Effector memory CD8-positive, alpha-beta T cell (primary cell): ENCODE results near the gene GPR176.
A peak's percentile ranks its signal among the peaks of the same experiment; 100 is the strongest.

Source experiments
- ATAC-seq: fragments of 150-1000 bp; cut with Tn5 transposase; replicated peaks from 2 replicates; pipeline ENCODE4 v1.10.0; 2021; ENCODE audit warnings: mild to moderate bottlenecking, moderate library complexity
- DNase-seq, 3 experiments: peaks; one replicate each; pipeline ENCODE4 v3.0.0; 2021
- H3K27ac Mint-ChIP-seq, 2 donors: one replicate each; pipeline ENCODE4 v1.8.0; 2022; ENCODE audit warnings: mild to moderate bottlenecking in 2 of 2, mixed read lengths in 2 of 2, moderate library complexity in 2 of 2
- H3K27me3 Mint-ChIP-seq, 2 donors: one replicate each; pipeline ENCODE4 v1.8.0; 2022; ENCODE audit warnings: mixed read lengths in 2 of 2
- H3K36me3 Mint-ChIP-seq: one replicate; pipeline ENCODE4 v1.8.0; 2022; ENCODE audit warnings: mild to moderate bottlenecking, moderate library complexity, mixed read lengths; ENCODE audit not compliant: insufficient read depth
- H3K4me1 Mint-ChIP-seq, 2 donors: one replicate each; pipeline ENCODE4 v1.8.0; 2022; ENCODE audit warnings: low read depth in 2 of 2, mixed read lengths in 2 of 2
- H3K4me3 Mint-ChIP-seq, 2 donors: one replicate each; pipeline ENCODE4 v1.8.0; 2022; ENCODE audit warnings: mild to moderate bottlenecking in 2 of 2, mixed read lengths in 2 of 2, moderate library complexity in 2 of 2
- H3K9me3 Mint-ChIP-seq, 2 donors: one replicate each; pipeline ENCODE4 v1.8.0; 2022; ENCODE audit warnings: mixed read lengths in 2 of 2

Gene GPR176

DNA sequence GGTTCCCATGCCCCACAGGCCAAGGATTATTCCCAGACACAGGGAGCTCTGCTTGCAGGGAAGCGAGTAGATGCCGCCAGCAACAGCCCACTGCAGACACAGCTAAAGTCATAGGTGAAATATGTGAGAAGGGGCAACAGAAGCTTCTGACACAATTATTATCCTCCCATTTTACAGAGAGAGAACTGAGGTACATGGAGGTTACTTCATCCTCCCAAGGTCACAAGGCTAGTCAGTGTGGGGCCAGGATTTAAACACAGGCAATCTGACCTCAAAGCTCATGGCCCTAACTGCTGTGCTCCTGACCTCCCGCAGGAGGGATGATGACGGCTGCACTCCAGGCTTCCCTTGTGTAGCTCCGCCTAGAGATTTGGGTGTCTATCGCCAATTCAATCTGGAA, 121.7 kb downstream of the GPR176 start:
- DNase-seq (no peak), ATAC-seq (no peak)
- Mint-ChIP-seq H3K36me3 (peaks cover 2% of the 10 kb centered on the region), H3K4me1 (no peaks in the 10 kb centered on the region), H3K9me3 (no peaks in the 10 kb centered on the region), H3K27me3 (peaks cover 67 to 82% of the 10 kb centered on the region in 2 donors), H3K27ac (no peak overlapping the region), H3K4me3 (no peak overlapping the region)

DNA sequence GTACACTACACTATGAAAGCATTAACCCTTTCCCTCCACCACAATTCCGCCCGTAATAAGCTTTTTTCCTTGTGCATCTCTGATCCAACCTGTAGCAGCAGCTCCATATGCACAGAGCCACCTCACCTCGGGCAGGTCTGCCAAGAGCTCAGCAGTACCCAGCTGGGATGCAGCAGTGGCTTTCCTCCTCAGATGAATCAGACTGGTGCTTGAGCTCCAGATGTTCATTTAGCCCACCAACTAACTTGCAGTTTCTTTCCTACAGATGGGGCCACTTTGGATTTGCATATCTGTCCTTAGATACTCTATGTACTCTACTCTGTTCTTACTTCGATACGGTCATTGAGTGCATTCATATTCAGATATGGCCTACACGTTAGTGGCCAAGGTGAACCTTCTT, 122.7 kb downstream of the GPR176 start:
- ATAC-seq (no peak), DNase-seq (no peak)
- peaks cover 2% of the 10 kb centered on the region for H3K36me3 Mint-ChIP-seq
- no peaks in the 10 kb centered on the region for H3K4me1 Mint-ChIP-seq
- H3K27ac Mint-ChIP-seq, result no peak overlapping the region
- no peaks in the 10 kb centered on the region for H3K9me3 Mint-ChIP-seq
- H3K4me3 Mint-ChIP-seq, result no peak overlapping the region
- H3K27me3 Mint-ChIP-seq, result peaks cover 65 to 78% of the 10 kb centered on the region in 2 donors

DNA sequence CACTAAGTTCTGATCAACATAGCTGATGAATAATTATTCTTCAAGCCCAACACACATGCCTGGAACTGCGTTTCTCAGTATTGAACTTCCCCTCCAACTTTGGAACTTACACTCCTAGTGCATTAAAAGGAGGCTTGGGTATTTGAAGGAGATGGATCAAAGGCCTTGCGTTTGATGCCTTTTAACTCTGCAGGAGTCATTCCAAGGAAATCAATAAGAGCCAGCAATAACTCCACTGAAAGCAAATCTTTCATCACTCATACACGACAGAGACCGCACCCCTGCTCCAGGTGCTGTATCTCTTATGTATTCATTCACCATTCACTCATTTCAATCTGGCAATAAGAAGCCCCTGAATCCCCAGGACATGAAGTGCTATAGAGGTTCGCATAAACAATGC, 123.5 kb downstream of the GPR176 start:
- no peak overlapping the region for H3K27ac Mint-ChIP-seq

DNA sequence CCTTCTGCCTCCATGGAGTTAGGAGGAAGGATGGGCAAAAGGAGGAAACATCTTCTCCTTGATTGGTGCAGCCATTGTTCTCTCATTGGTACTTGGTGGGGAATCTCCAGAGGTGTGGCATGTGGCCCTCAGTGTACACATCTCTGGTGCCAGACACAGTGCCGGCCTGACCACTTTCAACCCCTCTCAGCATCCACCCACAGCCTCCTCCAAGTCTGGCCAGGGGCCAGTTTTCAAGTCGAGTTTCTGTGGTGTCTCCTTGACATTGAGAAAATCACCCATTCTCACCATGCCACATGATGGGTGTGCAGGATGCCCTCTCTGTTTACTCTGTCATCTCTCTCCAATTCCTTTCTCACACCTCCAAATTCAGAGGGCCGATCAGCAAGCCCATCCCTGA, 124.6 kb downstream of the GPR176 start:
- ATAC-seq, result no peak
- Mint-ChIP-seq H3K36me3 (no peaks in the 10 kb centered on the region), H3K4me3 (no peak overlapping the region), H3K9me3 (no peaks in the 10 kb centered on the region), H3K4me1 (no peaks in the 10 kb centered on the region), H3K27ac (no peak overlapping the region), H3K27me3 (peaks cover 47 to 60% of the 10 kb centered on the region in 2 donors)
- DNase-seq, result no peak

More for the DNA sequence above, 123.5 kb downstream of the GPR176 start:
- no peak for DNase-seq
- no peaks in the 10 kb centered on the region for H3K4me1 Mint-ChIP-seq
- H3K27me3 Mint-ChIP-seq, result peaks cover 59 to 71% of the 10 kb centered on the region in 2 donors
- ATAC-seq, result no peak
- peaks cover 2% of the 10 kb centered on the region for H3K36me3 Mint-ChIP-seq
- H3K4me3 Mint-ChIP-seq, result no peak overlapping the region
- H3K9me3 Mint-ChIP-seq, result no peaks in the 10 kb centered on the region

DNA sequence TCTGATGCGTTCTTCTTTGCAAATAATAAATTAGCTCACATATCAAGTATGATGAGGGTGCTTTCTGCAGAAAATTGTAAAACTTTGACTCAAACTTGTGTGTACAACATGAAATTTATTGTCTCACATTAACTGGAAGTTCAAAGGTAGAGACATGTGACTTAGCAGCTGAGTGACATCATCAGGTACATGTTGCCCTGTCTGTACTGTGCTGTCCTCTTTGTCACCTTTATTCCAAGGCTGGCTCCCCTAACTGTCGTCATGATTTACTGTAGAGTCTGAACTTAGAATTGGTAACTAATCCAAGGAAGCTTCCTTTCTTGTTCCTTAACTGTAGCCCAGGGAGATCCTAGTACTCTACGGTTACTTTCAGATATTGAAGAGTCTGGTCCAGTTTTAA, 125.1 kb downstream of the GPR176 start:
- H3K4me1 Mint-ChIP-seq, result no peaks in the 10 kb centered on the region
- no peaks in the 10 kb centered on the region for H3K9me3 Mint-ChIP-seq
- no peak overlapping the region for H3K27ac Mint-ChIP-seq
- no peak for ATAC-seq
- H3K4me3 Mint-ChIP-seq, result no peak overlapping the region
- no peak for DNase-seq
- H3K27me3 Mint-ChIP-seq, result peaks cover 42 to 55% of the 10 kb centered on the region in 2 donors
- no peaks in the 10 kb centered on the region for H3K36me3 Mint-ChIP-seq

DNA sequence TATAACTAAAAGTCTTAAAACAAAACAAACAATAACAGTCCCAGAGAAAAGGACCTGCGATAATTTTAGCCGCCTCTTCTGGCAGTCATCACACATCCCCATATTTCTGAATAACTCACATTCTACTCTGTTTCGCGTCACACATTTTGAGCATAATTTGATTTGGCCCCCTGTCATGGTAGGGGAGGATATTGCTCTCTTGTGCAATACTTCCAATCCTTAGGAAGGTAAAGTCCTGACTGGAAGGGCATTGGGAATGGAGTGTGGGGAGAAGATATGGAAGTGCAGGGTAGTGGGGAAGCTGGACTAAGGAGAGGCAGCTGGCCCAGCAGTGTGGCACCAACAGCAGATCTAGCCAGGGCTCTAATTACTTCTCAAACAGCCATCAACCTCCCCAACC, 126.1 kb downstream of the GPR176 start:
- H3K27me3 Mint-ChIP-seq, result peaks cover 32 to 44% of the 10 kb centered on the region in 2 donors

DNA sequence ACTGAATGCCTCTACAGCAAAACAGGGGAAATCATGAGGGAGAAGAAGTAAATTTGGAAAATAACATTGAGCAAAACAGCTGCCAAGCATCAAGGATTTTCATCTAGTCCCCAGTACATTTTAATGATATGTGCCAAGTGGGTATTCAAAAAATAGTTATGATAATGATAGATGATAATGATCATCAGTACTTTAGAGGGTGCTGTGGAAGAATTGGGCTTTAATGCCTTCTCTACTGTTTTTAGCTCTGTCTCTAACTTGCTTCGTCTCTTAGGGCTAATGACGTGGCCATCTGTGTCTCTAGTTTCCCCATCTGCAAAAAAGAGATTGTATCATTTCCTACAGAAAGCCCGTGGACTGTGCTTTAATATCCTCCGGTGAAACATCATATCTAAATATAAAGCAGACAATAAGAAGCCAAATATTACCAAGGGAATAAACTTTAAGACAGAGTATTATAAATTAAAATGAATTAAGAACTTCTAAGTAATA, 127.2 kb downstream of the GPR176 start:
- H3K27me3 Mint-ChIP-seq, result peaks cover 32 to 34% of the 10 kb centered on the region in 2 donors
- H3K27ac Mint-ChIP-seq, result no peak overlapping the region
- H3K4me1 Mint-ChIP-seq, result no peaks in the 10 kb centered on the region
- DNase-seq, result no peak
- no peaks in the 10 kb centered on the region for H3K36me3 Mint-ChIP-seq
- H3K9me3 Mint-ChIP-seq, result no peaks in the 10 kb centered on the region
- H3K4me3 Mint-ChIP-seq, result no peak overlapping the region
- no peak for ATAC-seq

More for the DNA sequence above, 126.1 kb downstream of the GPR176 start:
- Mint-ChIP-seq H3K4me3 (no peak overlapping the region), H3K36me3 (no peaks in the 10 kb centered on the region), H3K4me1 (no peaks in the 10 kb centered on the region), H3K9me3 (no peaks in the 10 kb centered on the region), H3K27ac (no peak overlapping the region)
- DNase-seq, result no peak
- no peak for ATAC-seq

DNA sequence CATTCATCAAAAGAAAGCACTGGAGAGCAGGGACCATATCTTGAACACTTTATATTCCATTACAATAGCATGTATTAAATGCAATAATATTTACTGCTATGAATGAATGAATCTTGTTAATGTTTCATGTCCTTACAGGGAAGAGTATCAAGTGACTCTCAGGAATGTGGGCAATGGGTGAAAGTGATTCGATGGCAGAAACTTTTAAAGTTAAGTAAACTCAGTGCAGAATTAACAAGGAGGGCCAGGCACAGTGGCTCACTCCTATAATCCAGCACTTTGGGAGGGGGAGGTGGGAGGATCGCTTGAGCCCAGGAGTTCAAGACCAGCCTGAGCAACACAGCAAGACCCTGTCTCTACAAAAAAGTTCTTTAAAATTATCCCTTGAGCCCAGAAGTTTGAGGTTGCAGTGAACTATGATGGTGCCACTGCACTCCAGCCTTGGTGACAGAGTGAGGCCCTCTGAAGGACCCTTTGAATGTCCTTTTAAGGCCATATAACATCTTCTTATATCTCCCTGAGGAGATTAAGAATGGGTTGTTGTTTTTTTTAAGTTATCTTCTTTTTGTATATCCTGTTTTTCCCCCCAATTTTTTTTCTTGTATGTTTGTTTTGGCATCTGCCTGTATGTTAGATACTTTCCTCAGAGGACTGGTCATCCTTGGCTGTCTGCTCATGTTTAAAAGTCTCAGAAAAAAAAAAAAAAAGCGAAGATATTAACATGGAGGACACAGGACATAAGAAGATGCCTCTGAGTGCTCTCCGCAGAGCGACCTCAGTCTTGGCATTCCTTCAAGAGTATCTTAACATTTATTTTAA, 127.8 kb downstream of the GPR176 start:
- H3K36me3 Mint-ChIP-seq, result no peaks in the 10 kb centered on the region
- no peak overlapping the region for H3K27ac Mint-ChIP-seq
- DNase-seq (no peak), ATAC-seq (no peak)
- H3K27me3 Mint-ChIP-seq, result peaks cover 27 to 32% of the 10 kb centered on the region in 2 donors
- H3K4me3 Mint-ChIP-seq, result no peak overlapping the region
- no peaks in the 10 kb centered on the region for H3K4me1 Mint-ChIP-seq
- no peaks in the 10 kb centered on the region for H3K9me3 Mint-ChIP-seq

DNA sequence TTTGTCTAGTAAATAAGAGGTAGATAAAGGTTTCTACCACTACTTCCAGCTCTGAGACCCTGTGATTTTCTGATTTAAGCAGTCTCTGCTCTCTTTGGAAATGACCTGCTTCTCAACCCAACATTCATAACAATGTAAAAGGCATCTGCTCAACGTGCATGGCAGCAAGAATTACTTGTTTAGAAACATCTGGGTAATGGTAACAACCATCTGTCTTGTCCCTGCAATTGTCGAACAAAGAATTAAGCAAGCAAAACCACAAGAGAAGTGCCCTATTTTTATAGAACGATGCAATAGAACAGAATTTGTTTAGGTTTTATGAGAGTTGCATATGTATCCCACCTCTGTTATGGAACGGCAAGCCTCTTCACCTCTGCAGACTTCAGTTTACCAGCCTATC, 130.3 kb downstream of the GPR176 start:
- Mint-ChIP-seq H3K4me1 (peaks cover 9 to 15% of the 10 kb centered on the region in 2 donors), H3K27ac (no peak overlapping the region), H3K9me3 (no peaks in the 10 kb centered on the region), H3K36me3 (no peaks in the 10 kb centered on the region), H3K4me3 (no peak overlapping the region), H3K27me3 (peaks cover 2 to 9% of the 10 kb centered on the region in 2 donors)
- ATAC-seq, result no peak
- DNase-seq, result no peak

DNA sequence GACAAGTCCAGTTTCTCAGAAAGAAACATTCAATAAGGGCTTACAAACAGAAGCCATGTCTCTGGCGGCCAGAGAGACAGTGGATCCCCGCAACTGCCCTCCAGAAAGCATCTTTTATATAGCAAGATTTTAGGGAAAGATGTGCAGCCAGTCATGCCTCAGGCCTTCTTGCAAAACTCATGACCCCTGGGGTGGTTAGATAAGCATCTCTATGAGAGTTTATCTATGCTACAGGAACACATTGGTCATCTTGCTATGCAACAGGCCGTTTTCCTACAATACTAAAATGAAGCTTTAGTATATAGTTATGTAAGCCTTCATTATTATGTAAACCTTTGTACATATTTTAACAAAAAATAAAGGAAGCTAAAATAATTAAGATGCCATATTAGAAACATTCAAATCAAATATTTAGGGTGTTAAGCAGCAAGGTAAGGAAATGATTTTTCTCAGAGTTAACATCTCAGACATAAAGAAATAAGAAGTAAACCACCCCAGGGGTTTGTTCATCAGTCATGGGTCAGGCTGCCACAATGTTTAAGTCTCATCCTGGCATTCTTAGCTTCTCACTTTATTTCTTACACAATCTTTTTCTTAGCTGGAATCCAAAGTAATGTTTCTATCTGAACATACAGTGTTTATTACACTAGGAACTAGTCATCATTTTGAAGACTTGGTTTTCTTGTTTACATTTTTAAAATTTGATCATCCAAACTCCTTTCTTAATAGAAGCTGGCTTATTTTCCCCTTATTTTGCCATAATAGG, 131.1 kb downstream of the GPR176 start:
- Mint-ChIP-seq H3K36me3 (no peaks in the 10 kb centered on the region), H3K9me3 (no peaks in the 10 kb centered on the region), H3K4me1 (peaks cover 10 to 19% of the 10 kb centered on the region in 2 donors), H3K27ac (no peak overlapping the region), H3K4me3 (no peak overlapping the region), H3K27me3 (peaks cover 0 to 1% of the 10 kb centered on the region in 2 donors)
- DNase-seq, result no peak
- ATAC-seq, result no peak

DNA sequence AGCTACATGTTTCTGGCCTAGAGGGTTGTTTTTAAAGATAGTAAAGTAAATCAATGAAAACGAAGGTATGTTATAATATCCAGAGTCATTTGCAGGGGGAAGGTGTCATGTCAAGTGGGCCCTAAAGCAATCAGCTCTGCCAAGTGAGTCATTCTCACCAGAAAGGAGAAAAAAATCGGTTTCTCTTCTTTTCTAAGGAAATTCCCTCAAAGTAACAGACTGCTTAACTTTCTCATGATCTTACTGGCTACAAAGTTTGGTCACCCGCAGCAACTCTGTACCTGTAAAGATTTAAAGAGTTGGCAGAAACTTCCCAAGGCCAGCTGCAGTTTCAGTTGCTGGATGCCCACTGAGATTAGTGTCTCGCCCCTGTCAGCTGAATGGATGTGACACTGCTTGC, 132.0 kb downstream of the GPR176 start:
- no peak for DNase-seq
- Mint-ChIP-seq H3K4me3 (no peak overlapping the region), H3K36me3 (no peaks in the 10 kb centered on the region), H3K9me3 (no peaks in the 10 kb centered on the region), H3K27ac (no peak overlapping the region), H3K27me3 (no peaks in the 10 kb centered on the region), H3K4me1 (peaks cover 17 to 26% of the 10 kb centered on the region in 2 donors)
- no peak for ATAC-seq

DNA sequence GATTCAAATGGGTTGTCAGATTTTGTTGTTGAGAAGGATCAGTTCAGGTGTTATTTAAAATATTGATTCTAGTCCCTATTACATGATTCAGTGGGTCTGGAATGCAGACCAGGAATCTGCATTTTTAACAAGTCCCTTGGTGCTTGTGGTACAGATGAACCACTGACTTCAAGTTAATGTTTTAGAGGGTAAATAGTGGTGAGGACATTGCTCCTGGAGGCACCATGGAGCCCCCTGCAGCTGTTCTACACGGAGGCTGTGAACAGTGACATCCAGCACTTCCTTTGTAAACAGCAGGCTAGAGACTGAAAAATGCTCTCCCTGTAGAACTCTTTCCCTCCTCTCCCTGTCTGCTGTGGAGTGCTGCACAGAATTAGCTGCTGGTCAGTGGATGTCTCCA, 132.6 kb downstream of the GPR176 start:
- ATAC-seq, result no peak
- Mint-ChIP-seq H3K9me3 (no peaks in the 10 kb centered on the region), H3K4me3 (no peak overlapping the region), H3K36me3 (peaks cover 6% of the 10 kb centered on the region), H3K27me3 (no peaks in the 10 kb centered on the region), H3K4me1 (peaks cover 17 to 26% of the 10 kb centered on the region in 2 donors), H3K27ac (no peak overlapping the region)
- no peak for DNase-seq

DNA sequence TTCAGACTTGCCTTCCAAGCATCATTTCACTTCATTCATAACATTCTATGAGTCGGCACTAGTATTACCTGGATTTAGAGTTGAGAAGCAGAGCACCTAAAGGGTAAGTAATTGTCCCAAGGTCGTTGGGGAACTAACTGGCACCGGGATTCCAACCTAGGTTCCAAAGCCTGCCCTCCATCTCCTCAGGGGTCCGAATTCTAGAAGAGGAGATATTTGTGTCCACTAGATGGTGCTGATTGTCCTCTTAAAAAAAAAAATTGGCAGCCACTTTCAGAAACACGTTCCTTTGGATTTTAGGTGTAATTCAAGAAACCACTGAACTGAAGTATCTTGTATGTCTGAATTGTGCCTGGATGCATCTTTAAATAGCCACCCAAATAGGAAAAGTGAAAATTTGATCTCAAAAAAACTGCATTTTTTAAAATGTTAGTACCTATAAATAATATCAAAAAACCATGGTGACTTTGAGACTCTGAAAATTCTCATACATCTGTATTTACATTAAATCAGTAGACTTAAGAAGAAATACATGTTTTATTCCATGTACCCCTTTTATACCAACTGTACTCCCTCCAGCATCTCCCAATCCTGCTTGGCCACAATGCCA, 133.5 kb downstream of the GPR176 start:
- ATAC-seq, result no peak
- peaks cover 11% of the 10 kb centered on the region for H3K36me3 Mint-ChIP-seq
- peaks cover 18 to 33% of the 10 kb centered on the region in 2 donors for H3K4me1 Mint-ChIP-seq
- H3K4me3 Mint-ChIP-seq, result no peak overlapping the region
- DNase-seq, result peak in 1 of 3 experiments; percentile 10
- H3K27me3 Mint-ChIP-seq, result no peaks in the 10 kb centered on the region
- H3K27ac Mint-ChIP-seq, result peak overlapping the region in 1 of 2 donors; percentile 35
- no peaks in the 10 kb centered on the region for H3K9me3 Mint-ChIP-seq
